Amniotic stem cell (primary cell): Measurements from ENCODE around the gene ADAMTS12.
A peak's percentile ranks its signal among the peaks of the same experiment; 100 is the strongest.
"Not testable (repeated sequence)": the region's sequence is repeated elsewhere in the genome, so short reads cannot be mapped to it uniquely, and the experiment has no call there.

Source experiments
- DNase-seq: peaks from one replicate; lab custom pipeline; 2025; lab: John Stamatoyannopoulos, UW

Gene ADAMTS12

DNA sequence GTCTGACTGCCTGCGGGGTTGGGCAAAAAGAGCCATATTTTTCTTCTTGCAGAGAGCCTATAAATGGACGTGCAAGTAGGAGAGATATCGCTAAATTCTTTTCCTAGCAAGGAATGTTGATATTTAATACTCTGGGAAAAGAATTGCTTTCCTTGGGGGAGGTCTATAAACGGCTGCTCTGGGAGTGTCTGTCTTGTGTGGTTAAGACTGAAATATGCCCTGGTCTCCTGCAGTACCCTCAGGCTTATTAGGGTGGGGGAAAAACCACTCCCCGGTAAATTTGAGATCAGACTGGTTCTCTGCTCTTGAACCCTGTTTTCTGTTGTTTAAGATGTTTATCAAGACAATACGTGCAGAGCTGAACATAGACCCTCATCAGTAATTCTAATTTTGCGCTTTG lies 14.5 kb upstream of the ADAMTS12 start:
- not testable (repeated sequence) for DNase-seq

DNA sequence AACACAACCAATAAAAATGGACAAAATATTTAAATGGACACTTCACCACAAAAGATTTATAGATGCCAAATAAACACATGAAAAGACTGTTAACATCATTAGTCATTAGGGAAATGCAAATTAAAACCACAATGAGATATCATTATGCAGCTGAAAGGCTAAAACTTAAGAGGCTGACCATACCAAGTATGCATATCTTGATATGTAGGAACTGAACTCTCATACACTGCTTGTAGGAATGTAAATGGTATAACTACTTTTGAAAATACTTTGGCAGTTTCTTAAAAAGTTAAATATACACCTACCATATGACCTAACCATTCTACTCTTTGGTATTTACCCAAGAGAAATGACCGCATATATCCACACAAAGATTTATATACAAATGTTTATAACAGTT lies 13.6 kb upstream of the ADAMTS12 start:
- no peak for DNase-seq

DNA sequence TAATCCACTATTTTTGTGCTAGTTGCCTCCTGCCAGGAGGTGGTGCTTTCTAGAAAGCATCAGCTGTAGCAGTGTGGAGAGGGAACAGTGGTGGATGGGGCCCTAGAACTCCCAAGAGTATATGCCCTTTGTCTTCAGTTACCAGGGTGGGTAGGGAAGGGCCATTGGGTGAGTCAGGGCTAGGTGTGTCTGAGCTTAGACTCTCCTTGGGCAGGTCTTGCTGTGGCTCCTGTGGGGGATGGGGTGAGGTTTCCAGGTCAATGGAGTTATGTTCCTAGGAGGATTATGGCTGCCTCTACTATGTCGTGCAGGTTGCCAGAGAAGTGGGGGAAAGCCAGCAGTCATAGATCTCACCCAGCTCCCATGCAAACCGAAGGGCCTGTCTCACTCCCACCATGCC lies 11.3 kb upstream of the ADAMTS12 start:
- no peak for DNase-seq

DNA sequence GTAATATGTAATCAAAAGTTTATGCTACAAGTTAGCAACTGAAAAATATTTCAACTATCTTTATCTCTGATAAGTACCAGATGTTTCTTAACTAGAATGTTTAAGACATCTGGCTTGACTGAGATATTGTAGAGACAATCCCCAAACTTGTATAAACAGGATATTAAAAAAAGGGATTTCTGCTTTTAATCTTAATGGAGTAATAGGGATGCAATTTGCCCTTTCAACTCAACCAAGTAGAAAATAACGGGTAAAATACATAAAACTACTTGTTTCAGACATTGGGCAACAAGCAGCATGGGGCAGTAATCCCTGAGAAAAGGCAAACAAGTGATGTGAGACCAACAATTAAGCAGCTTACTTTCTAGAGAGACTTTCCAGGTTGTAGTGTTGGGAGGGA lies 9.4 kb upstream of the ADAMTS12 start:
- DNase-seq, result no peak

DNA sequence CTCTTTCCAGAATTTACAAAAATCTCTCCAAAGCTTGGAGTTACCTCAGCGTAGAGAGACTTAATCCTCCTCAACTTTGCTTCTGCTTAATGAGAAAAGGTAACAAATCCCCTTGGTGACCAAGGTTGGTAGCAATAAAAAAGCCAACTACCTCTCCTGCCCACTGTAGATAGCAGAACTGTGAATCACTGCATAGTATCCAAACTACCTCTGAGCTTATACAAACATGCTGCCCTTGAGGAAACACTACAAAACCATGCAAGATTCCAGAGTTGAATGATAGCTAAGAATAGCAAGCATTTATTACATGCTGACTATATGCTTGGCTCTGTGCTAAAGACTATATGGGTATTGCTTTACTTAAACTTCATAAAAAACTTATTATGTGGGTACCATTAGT lies 2.8 kb upstream of the ADAMTS12 start:
- DNase-seq, result no peak

DNA sequence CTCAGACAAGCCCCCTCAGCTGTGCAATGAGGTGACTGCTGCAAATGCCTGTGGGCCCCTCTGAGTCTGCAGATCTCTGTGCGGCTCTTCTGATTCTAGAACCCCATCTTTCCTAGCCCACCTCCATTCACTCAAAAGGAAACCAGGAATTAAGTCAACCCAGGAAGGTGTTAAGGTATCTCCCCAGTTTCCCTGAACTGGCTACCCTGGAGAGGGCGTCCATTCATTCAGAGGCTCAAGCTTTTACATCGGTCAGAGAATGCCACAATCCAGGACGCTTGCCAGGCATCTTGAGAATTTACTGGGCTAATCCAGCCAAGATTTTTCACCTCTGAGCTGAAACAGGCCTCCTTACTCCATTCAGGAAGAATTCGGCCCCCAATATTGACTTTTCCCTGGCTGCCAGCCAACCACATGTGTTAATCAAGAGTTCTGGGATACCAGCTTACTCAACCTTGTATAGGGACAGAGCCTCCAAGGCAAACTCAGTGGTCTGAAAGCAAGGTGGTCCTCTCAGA lies 889 bp upstream of the ADAMTS12 start:
- peak; percentile 67 for DNase-seq

DNA sequence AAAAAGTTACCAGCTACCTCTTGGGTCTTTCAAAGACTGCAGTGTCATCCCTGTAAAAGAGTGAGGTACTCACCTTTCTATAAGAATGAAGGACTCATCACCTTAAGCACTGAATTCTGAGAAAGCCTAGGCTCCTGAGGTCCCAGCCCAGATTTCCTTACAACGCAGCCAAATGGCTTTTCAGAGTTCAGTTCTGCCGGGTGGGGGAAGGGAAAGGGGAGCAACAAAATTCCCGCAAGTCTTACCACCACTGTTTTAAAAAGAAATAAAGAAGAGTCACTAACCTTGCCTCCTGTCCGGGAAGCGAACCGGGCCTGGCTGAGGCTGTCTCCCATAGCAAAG lies 373 bp downstream of the ADAMTS12 start:
- DNase-seq, result no peak

DNA sequence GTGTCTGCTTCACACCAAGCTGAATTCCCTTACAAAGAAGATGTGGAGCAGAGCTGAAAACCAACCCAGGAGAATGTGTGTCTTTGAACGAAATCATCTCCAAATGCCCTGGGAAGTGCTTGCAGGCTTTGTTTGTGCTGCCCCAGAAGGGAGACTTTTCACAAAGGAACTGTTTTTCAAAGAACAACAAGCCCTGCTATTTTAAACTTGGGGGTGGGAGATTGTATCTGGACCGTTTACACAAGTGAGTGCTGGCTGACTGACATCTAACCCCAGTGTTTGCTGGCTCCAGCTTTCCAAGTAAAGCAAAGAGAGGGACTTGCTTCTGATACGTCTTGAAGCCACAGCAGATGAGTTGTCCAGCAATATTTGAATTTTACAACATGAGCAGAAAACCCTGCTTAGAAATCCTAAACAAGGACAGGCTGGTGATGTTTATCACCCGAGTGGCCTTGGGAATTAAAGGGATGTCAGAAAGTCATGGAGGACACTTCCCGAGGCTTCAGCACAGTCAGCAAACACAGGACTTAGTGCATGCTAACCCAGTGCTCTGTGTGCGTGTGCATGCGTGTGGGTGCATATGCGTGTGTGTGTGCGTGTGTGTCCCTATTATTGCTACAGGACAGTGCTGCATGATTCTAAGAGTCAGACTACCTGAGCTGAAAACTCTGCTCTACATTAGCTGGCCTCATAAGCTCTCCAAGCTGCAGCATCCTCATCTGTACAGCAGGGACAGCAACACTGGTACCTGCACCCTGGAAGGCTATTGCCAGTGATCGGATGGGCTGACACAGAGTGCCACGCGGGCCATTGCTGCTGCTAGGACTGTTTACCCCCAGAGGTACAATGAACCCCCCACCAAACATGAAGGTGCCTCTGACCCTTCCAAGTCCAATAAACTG lies 1.4 kb downstream of the ADAMTS12 start:
- no peak for DNase-seq

DNA sequence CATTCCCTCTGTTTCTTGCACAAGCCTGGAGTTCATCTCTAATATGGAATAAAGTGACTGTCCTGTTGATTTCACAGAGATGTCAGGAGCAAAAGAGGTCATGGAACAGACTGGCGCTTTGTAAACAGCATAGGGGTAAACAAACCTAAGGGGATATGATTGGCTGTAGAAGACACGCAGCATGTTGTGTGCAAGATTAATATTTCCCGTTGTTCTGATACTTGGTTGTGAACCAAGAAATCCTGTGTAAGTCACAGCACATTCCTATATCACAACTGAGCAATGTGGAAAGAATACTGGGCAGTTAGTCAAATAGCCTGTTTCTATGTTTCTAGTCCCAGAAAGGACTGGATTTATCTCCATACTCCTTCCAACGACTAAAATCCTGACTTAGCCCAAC lies 3.2 kb downstream of the ADAMTS12 start:
- DNase-seq, result no peak

DNA sequence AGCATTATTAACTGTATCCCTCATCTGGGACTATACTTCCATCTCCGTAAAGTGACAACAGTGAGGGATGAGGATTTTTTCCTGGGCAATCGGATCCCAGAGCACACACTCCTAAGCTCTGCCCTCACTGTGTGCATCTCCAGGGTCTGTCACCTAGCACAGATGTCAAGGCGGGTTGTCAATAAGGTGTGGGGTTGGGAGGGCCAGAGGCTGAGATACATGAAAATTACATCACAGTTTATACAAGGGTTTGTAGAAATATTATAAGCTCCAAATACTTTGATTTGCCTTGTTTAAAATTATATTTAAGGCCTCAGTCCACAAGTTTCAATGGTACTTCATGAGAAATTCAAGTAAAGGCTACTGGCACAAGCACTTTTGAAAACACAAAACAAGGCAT lies 4.5 kb downstream of the ADAMTS12 start:
- no peak for DNase-seq

DNA sequence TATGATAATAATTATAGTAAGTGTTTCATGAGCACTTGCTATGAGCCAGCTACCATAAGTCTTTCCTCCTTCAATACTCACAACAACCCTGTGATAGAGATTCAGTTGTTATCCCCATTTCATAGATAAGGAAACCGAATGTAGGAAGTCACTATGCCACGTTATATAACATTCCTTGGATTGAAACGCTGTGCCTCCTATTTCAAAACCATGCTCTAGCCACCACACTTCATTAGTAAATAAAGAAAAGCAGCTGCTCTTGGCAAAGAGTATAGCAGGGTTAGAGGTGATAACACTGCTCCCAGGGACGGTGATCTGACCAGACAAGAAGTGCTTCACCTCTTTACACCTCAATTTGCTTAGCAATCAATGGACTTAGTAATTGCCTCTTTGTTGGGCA lies 5.5 kb downstream of the ADAMTS12 start:
- DNase-seq, result no peak

DNA sequence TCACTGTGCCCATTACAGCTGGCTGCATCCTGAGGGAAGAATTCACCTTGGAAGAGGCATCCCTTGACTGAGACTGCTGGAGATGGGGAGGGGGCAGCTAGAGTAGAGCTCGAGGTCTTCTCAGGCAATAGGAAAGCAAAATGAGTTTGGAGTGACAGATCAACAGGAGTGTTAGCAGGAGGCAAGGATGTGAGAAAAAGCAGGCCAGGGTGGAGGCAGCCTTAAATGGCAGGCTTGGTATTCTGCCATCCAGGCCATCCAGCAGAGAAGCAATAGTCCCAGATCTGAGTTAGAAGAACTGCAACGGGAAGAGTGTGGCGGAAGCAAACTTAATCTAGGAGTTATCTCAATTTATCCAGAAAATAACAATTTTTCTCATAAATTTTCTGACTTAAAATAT lies 6.1 kb downstream of the ADAMTS12 start:
- DNase-seq, result no peak

DNA sequence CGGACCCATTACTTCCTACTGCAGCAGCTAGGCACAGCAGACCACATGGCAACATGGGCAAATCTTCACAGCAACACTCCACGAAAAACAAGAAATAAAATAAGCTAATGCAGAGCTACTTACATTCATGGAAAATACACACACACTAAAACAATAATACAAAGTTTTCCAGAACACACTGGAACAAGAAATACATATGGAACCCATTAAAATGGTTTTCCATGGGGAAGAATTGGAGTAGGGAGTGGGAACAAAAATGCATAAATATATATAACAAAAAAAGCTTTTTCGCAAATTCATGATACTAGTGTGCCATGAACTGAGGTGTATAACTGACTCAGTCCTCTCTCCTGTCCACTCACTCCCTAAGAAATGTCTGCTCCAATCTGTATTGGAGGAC lies 8.3 kb downstream of the ADAMTS12 start:
- no peak for DNase-seq

DNA sequence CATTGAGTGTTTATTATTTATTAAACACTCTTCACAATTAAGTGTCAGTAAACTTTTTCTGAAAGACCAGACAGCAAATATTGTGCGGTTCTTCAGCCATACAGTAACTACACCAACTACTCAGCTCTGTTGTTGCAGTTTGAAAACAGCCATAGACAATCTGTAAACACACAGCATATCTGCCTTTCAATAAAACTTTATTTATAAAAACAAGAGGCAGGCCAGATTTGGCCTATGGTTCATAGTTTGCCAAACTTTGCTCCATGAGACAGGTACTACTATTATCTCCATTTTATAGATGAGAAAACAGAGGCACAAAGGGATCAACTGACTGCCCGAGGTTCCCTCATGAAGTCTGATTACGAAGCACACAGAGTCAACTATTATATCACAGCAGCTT lies 11.5 kb downstream of the ADAMTS12 start:
- no peak for DNase-seq

DNA sequence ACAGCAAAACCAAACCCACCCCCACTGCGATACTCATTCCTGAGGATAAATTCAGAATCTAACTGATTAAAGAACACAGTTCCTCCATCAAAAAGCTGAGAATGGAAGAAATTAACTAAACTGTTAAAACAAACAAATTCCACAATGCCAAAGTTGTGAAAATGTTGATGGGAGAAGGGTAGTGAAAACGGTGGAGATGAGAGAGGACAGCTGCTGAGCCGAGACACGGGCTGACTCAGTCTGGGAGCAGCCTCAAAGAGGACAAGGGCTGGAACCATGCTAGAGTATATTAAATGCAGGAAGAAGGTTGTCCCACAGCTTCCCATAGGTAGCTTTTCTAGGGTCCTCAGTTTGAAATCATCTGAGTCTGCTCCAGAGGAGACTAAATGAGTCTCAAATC lies 14.3 kb downstream of the ADAMTS12 start:
- no peak for DNase-seq

DNA sequence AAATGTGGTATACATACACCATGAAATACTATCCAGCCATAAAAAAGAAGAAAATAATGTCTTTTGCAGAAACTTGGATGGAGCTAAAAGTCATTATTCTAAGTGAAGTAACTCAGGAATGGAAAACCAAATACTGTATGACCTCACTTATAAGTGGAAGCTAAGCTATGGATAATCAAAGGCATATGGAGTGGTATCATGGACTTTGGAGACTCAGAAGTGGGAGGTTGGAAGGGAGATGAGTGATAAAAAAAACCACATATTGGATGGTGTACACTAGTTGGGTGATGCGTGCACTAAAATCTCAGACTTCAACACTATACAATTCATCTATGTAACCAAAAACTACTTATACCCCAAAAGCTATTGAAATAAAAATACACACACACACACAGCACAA lies 24.5 kb downstream of the ADAMTS12 start:
- no peak for DNase-seq

DNA sequence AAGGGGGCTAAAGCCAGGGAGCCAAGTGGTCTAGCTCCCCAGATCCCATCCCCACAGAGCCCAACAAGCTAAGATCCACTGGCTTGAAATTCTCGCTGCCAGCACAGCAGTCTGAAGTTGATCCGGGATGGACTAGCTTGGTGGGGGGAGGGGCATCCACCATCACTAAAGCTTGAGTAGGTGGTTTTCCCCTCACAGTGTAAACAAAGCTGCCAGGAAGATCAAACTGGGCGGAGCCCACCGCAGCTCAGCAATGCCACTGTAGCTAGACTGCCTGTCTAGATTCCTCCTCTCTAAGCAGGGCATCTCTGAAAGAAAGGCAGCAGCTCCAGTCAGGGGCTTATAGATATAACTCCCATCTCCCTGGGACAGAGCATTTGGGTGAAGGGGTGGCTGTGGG lies 32.6 kb downstream of the ADAMTS12 start:
- not testable (repeated sequence) for DNase-seq

DNA sequence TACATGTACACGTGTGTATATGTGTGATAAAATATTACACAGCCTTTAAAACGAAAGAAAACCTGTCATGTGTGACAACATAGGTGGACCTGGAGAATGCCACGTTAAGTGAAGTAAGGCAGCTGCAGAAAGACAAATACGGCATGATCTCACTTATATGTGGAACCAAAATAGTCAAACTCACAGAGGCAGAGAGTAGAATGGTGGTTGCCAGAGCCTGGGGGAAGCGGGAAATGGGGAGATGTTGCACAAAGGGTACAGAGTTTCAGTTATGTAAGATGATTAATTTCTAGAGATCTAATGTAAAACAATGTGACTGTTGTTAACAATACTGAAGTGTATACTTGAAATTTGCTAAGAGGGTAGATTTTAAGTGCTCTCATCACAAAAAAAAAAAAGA lies 34.8 kb downstream of the ADAMTS12 start:
- DNase-seq, result no peak

DNA sequence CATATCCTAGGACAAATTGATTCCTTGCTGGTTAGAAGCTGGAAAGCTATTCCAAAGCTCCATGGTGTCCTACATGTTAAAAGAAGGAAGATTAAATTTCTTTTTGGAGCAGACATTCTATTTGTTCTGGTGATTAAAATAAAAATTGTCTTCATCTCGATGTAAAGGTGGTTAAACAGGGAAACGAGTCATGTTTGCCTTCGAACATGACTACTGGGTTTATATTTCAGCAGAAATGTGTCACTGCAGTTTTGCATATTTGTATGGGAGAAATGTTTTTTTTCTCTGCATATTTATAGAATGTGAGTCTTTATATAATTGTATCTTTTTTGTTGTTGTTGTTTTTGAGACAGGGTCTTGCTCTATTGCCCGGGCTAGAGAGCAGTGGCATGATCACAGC lies 36.4 kb downstream of the ADAMTS12 start:
- DNase-seq, result no peak

DNA sequence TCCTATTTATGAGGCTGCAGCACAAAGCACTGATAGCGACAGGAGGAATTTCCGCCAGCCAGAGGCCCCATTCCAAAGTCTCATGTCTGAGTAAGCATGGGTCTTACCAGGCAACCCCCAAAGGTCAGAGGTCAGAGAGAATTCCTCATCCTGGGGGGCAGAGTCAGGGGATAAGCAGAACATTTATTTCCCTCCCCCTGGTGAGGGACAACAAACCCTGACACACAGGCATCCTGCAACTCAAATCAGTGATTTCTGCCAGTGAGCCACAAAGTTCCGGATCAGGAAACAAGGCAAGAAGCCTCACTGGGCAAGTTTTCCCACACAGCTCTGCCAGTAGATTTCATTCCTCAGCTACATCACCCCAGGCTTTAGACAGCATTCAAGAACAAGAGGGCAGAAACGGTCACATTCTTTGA lies 37.0 kb downstream of the ADAMTS12 start:
- DNase-seq, result no peak

DNA sequence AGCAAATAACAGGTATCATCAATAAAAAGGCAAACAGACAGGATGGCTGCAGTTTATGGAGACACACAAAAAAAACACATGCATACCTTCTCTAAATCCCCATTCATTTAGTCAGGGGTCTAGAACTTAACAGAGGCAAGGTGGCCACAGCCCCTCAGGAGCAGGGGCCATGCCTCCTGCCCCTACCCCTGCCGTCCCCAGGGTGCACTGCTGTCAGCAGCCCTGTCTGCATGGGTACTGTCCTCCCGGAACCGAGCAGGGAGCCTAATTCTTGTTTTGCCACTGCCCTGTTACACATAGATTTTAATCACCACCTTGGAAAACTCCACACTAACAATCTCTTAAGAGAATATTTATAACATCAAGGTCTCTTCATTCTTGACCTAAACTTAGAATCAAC lies 39.0 kb downstream of the ADAMTS12 start:
- DNase-seq, result no peak

DNA sequence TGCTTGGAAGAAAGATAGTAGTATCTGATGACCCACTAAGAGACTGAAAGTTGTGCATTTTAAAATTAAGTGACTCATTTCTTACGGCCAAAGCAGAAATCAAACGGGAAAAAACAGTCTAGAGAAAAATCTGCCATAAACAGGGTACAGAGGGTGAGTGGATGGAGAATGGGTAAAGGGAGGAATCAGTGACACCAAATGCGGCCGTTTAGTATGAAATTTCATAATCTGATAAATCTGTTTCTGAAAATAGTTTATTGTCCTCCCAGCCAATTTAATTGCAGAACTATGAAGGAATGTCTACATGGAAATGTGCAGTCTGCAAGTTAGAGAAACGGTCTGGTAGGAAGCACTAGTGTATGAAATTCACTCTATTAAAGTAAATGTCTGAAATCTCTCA lies 39.5 kb downstream of the ADAMTS12 start:
- DNase-seq, result no peak

DNA sequence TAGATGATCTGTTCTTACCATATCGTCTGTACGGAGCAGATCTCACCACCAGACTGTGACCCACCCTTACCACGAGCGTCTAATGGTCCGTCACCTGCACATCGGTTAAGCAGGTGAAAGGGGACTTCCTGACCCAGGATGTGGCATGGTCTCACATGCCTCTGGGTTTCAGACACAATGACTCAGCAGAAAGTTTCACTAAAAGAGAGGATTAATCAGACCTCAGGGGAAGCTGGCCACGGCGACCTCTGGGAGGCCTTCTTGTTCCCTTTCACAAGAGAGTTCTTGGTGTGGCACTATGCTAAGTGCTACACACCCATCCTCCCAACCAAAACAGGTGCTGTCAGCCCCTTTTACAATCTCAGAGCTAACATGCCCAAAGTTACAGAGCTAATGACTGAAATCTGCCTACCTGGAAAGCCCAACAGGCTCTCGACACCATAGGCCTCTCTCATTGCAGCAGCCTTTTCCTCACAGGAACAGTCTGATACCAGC lies 41.6 kb downstream of the ADAMTS12 start:
- DNase-seq, result no peak

DNA sequence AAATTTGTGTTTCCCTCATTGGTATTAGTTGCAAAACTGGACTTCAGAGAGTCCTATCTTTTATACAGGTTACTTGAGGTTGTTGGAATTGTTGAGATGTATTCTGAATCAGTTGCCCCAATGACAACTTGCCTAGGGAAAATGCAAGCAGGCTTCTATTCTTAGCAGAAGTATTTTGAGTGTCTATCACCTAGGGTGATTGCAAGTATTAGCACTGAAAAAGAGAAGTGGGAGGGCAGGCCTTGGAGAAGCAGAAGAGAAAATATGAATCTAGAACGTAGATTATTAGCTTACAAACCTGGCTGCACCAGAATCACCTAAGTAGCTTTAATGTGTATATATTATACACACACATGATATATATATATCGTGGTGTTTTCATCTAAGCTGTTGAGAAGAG lies 43.2 kb downstream of the ADAMTS12 start:
- DNase-seq, result no peak
